HG03439 (cell line): Measurements from ENCODE around the gene LRRC63.
"Not testable (repeated sequence)": the region's sequence is repeated elsewhere in the genome, so short reads cannot be mapped to it uniquely, and the experiment has no call there.

Source experiments
- ATAC-seq: cut with Tn5 transposase; IDR thresholded peaks from one replicate; pipeline ENCODE4 v1.9.1; 2021; ENCODE audit warnings: mild to moderate bottlenecking, moderate library complexity; ENCODE audit not compliant: unreplicated experiment

LRRC63 gene

DNA sequence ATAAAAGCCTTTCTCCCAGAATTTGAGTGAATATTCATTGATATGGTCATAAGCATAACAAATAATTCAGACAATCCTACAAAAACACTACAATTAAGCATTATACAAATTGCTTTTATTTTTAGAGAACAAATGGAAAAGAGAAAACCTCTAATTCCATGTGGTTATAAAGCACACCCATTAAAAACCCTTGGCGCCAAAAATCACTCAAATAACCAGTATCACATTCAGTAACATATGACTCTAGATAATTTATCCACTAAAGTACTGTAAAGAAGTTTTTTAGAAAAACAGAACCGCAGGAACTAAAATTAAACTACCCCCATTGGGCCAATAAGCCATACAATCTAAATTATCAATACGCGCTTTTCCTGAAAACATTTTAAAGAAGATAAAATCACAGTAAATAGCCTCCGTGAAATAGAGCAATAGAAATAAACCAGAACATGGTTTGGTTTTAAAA, 30.3 kb upstream of the LRRC63 start:
- no peak for ATAC-seq

DNA sequence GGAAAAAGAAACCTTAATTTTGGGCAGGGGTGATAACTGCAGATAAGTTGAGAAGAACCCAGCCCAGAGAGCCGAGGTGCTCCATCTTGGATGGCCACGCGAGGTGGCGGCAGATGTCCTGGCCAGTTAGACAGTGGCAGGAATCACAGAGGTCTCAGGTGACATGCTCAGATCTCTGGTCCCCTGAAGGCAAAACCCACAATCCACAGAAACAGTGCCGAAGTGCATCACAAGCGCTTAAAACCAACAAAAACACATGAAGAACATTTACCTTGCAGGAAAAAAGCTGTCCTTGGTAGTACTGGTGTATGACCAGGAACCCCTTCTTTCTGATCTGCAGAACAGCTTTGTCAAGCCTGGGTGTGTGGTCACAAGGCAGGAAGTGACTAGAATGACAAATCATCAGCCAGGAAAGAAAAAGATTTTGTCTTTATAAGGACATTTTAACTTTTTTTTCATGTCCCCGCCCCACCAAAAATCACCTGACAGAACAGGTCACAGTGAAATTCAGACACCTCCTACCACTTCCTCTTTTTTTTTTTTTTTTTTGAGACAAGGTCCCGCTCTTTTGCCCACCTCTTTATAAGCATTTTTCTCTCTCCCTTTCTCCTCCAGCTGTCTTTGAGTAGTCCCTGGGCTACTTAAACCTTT, 29.8 kb upstream of the LRRC63 start, which contains the start of gene LCP1:
Gene LCP1 (minus strand): TSS at position 338 of the 651 bp plus-strand sequence. CDS start 22,515 bp downstream, outside the sequence.
- peak; percentile 73 for ATAC-seq

DNA sequence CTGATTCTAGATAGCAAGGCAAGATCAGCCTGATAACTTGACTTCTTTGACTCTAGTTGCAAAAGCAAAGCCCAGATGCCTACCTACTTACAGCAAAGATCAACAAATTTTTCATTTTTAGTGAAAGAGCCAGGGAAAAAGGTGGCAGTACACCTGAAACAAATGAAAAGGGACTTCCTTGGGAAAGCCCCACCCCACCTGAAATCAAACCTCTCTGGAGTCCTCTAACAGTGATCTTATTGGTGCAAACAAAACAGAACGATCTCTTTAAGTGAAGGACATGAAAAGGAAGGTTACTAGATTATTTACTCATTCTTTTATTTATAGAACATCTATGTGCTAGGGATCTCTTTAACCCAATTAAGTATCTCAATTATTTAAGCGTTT, 29.2 kb upstream of the LRRC63 start:
- no peak for ATAC-seq

DNA sequence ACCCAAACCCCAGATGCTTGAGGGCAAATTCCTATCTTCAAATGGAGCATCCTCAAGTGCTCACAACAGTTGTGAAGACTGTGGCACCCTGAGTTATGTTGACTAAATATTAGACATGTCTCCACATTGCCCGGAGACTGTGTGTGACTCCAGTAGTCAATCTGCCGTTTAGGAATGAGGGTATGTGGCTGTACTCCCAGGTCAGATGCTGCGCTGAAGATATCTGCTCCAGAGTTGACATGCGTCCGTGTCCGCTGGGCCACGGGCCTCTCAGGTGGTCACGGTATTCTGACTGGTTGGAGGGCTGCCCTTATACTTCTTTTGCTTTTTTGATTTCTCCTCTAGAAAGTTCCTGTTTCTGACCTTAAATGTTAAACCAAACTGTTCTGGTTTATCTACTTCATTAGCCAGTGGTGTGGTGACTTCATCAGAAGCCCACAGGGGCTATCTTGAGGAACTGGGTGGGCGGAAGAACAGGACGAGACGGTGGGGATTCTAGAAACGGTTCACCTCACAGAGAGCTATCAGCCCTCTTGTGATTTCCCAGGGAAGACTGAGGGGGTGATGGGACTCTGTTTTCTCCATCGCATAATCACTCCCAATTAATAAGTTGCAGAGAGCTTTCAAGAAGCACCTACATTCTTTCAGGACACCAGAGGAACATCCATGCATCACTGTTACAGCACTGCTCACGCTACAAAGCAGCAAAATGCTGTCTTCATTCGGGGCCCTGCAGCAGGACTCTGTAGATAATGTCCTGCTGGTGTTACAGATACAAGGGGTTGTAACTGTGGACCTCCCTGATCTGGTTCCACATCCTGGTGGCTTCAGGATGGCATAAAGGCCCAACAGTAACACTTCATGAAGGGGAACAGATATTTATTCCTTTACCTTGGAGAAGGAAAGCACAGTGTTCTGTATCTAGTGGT, 28.4 kb upstream of the LRRC63 start:
- ATAC-seq: no peak

DNA sequence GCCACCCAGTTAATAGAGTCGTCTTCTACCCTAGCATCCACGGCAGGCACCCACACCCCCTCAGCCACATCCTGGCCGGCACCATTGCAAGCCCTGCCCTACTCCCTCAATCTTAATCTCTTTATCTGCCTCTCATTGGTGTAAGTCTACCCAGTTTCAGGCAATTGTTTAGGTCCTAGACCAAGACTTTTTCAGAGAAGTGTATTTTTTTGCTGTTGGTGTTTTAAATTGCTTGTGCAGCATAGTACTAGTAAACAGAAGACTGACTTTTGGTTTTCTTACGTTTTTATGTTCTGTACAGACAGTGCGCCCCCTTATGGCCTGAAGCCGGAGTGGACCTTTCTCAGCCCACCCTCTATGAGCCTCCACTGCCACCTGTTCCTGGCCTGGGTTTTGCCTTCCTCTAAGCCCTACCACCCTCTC, 27.4 kb upstream of the LRRC63 start:
- ATAC-seq: peak; percentile 42

DNA sequence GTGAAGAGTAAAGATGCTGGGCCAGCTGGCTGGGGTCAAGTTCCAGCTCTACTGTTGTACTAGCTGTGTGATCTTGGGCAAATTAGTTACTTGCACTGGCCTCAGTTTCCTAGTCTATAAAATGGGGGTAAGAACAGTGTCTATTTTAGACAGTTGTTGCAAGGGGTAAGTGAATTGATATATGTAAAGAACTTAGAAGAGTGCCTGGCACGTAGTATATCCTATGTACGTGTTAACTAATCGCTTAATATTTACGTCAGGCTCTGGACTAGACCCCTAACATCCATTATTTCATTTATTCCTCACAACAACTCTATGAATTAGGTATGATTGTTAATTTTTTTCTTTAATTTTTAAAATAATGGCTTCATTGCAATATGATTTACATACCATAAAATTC, 26.1 kb upstream of the LRRC63 start:
- no peak for ATAC-seq

DNA sequence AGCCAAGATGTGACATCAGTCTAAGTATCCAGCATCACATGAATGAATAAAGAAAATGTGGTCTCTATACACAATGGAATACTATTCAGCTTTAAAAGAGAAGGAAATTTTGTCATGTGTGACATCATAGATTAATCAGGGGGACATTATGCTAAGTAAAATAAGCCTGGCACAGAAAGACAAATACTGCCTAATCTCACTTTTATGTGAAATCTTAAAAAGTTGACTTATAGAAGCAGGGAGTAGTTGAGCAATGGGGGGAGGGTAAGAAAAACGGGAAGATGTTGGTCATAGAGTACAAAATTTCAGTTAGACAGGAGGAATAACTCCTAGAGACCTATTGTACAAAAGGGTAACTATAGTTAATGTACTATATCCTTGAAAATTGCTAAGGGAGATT, 19.3 kb upstream of the LRRC63 start:
- ATAC-seq: no peak

DNA sequence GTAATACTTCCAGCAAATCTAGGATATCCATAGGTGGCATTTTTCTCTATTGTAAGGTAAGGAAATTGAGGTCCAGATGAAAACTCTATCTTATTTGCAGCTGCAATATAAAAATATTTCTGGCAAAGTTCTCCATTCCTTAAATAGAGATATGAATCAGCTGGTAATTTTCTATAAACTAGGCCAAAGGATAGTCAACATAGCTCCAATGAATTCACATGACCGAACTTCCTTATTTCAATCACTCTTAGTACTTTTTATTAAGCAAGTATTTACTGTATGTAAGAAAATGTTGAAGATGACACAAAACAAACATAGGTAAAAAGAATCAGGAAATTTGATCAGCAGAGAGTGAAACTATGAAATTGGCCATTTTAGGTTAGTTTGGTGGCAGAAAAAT, 16.7 kb upstream of the LRRC63 start:
- ATAC-seq: no peak

DNA sequence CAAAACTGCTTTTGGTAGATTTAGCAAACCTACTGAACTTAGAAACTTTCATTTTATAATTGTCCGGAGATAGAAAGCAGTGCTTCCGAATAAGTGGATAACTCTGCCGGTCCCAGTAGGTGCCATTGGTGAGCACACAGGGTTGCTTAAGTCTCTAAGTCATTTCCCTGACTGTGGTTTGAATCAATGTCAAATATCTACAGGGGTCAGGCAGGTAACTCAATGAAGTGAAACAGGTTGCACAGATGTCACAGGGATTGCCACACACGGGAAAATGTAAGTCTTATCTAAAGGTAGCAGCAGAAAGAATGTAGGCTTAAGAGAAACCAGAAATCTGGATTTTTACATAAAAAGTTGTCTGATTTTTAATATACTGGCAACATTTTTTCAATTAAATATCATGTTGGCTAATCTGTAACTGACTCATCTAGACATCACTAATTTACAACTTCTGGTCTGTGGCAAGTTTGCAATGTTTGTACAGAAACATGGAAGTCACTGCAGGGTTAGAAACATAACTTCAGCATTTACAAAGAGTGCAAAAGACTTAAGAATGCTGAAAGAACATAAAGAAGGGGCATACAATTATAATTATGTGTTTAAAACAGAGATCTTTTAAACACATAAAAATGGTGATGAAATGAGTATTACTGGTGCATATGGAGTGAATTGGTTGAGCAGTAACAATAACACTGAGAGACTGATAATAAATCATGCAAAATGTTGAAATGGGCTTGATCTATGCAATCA, 14.3 kb upstream of the LRRC63 start:
- no peak for ATAC-seq

DNA sequence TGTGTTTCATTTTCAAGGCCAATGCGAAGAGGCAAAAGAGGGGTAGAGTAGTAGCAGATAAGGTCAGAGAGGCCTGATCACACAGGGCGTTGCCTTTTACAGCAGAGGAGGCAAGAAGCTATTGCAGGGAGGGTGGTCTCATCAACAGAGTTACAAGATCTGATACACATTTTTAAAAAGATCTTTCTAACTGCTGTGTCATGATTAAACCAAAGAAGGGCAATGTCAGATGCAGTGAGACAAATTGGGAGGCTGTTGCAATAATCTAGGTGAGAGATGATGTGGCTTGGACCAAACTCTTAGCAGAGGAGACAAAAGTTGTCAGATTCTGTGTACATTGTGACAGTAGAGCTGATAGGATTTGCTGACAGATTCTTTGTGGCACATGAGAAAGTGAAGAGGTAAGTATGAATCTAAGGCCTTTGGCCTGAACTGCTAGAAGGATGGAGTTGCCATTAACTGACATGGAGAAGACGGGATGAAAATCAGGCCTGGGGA, 13.0 kb upstream of the LRRC63 start:
- ATAC-seq: no peak

DNA sequence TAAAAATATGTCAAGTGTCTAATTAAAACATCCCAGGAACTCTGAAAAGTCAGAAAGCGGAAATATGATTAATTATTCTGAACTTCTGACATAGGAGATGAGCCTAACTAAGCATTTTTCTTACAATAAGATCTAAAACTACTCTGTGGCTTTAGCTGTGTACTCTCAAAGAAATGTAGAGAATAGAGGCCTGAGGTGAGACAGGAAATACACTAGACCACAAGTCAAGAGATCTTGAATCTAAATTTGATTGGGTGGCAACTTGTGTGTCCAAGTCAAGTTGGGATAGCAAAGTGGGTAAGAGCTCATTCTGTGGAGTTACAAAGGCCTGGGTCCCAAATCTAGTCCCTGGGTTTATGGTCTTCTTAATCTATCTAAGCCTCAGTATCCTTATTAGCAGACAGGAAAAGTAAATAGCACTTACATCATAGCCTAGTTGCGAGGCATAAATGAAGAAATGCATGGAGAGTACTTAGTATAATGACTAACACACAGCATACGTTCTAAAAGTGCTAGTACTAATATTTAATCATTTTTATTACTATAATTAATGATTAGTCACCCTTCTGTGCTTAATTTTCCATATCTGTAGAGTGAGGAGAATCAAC, 9.4 kb upstream of the LRRC63 start:
- ATAC-seq: no peak

DNA sequence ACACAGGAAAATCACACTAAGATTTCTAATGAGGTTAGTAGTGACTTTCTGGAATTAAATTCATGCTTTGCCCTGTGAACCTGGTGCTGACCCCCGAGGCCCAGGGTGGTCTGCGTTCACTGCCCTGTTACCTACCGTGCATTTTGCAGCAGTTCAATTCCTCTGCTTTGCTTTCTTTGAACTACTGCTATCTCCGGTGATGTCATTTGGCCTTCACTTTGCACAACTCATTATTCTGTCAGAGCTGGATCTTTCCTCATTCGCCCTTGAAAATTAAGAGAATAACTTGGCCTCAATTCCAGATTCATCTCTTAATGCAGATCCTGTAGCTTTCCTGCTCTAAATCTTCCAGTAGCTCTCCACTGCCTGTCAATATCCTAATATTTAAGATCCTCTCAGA, 8.8 kb upstream of the LRRC63 start:
- ATAC-seq: no peak

DNA sequence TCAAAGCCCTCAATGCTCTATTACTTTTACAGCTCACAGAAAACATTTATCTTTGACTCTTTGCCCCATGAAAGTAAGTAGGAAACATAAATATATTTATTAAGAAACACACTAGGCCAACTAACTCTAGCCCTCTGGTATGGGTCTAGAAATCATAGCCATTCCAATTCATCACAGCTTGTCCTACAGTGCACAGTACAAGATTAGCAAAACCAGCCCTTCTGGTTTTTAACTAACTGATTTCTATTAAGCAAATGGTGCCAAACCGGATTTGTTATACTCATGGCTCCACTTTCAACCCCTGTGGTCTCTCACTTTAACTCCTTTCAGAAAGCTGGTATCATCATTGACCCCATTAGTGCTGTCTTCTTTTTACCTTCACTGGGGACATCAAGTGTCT, 5.6 kb upstream of the LRRC63 start:
- no peak for ATAC-seq

DNA sequence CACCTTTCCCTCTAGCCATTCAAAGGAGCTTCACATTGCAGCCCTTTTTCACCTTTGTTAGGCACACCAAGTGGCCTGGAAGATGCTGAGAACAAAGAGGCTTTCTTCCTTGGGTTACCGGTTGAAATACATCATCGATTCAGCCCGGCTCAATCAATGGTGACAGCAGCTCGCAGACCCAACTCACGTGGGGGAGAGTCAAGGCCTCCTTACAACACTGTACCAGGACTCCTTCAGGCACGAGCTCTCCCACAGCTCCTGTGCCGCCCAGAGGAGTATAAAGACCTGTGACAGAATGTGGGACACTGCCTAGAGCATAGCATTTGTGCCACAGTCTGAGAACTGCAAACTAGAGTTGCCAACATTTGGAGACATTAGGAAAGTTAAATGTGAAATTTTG, 3.9 kb upstream of the LRRC63 start:
- no peak for ATAC-seq

DNA sequence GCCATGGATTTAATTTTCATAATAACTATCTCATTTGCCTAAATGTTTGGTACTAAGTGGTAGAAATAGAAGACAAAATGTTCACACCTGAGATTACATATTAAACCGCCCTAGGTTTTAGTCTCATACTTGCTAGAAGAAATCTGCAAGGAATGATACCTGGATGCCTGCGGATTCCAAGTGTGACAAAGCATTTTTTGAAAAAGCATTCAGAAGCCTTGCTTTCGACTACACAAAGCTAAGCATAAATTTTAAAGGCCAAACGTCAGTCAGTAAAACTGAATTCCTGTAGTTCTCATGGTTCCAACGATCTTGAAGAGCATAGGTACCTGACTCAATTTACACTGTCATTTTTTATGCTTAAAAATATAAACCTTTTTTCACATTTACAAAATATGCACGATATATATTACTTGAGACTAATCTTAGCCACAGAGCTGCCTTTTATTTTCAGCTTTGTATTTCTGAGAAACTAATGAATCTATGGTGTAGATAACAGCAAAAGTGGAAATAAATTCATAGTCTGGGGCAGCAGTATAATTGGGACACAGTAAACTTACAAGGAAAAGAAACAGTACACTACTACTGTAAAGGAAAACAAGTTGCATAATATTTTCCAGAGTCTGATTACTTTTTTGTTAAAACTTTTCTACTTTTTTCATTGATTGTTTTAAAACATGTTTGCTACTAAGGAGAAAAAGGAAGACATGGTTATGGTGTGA, 1.2 kb upstream of the LRRC63 start:
- ATAC-seq: no peak

DNA sequence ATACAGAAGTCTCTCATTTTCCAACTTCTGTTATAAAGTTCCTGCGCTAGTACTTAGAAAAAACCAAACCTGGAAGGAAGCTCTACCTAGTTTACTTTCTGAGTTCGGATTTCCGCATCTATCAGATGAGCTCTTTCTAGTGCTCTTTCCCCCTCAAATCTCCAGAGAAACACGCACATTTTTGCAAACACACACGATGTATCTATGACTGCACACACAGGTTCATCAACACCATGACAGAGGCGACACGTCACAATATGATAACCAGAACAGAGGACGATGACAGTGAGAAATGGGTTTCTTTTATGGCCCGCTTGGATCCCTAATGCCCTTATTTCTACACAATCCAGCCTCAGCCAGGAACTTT, 629 bp upstream of the LRRC63 start:
- peak; percentile 21 for ATAC-seq

DNA sequence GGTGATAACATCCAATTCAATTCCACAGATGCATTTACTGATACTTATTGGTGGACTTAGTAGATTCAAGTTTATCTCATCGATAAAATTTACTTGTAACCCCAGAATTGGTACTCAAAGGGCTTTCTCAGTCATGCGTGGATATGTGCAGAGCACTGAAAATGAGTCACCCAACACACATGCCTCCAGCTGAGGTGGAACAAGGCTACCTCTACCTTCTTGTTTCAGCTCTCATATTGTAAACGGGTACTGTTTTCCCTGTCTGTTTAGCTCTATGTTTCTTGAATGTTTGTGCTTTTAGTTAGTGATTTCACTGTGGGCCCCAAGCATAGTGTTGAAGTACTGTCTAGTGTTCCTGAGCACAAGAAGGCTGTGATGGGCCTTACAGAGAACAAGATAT, 1.5 kb downstream of the LRRC63 start:
- ATAC-seq: no peak

DNA sequence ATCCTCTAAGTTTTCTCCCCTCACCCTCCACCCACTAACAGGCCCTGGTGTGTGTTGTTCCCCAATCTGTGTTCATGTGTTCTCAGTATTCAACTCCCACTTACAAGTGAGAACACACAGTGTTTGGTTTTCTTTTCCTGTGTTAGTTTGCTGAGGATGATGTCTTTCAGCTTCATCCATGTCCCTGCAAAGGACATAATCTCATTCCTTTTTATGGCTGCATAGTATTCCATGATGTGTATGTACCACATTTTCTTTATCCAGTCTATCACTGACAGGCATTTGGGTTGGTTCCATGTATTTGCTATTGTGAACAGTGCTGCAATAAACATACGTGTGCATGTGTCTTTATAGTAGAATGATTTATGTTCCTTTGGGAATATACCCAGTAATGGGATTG, 3.0 kb downstream of the LRRC63 start:
- ATAC-seq: not testable (repeated sequence)

DNA sequence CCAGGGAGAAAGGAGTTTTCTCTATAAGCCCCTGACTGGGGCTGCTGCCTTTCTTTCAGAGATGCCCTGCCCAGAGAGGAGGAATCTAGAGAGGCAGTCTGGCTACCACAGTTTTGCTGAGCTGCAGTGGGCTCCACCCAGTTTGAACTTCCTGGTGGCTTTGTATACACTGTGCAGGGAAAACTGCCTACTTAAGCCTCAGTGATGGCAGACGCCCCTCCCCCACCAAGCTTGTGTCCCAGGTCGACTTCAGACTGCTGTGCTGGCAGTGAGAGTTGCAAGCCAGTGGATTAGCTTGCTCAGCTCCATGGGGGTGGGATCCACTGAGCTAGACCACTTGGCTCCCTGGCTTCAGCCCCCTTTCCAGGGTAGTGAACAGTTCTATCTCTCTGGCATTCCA, 8.5 kb downstream of the LRRC63 start:
- ATAC-seq: not testable (repeated sequence)

DNA sequence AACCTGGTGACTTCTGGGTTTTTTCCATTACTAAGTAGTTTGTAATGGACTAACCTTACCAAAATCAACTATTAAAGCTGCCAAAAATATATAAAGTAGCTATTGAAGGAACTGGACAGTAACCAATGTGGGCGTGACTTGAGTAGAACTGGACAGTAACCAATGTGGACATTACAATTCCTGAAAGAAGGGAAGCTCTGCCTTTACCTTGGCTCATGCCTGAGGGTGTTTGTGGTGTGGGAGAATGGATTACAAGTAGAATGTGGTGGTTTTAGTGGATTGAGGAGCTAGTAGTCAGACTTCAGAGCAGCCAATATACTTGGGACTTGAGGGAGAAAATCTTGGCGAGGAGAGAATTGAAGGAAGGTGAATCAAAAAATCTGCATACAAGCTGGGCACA, 17.5 kb downstream of the LRRC63 start:
- no peak for ATAC-seq
